ENCODE measurements around the gene TMEM94.

The TMEM94 gene

DNA sequence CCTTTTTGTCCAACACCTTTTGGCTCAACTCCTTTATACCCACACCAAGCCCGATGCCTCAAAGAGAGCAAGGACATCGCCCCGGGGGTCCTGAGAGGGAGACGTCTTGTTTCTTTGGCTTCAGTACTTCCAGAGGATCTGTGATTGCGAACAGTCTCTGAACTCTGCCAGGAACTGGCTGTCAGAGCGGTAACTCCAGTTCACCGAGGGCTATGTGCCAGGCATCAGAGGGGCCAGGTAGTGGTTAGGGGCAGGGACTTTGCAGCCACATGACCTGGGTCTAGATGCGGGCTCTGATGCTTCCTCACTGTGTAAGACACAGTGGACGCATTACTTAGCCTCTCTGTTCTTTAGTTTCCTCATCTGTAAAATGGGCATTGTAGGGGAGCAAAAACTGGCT is 90.7 kb downstream of the TMEM94 start:
- Histone ChIP-seq H3K9ac (ENCODE audit: low read depth, low read length) (no peak overlapping the region), H3K9me3 (ENCODE audit: control insufficient read depth, insufficient read depth, low read length) (no peaks in the 10 kb centered on the region), H3K4me1 (ENCODE audit: control insufficient read depth, insufficient read depth, low read length) (peaks cover 14% of the 10 kb centered on the region), H3K27me3 (ENCODE audit: control insufficient read depth, insufficient read depth, low read length) (no peaks in the 10 kb centered on the region), H3K36me3 (ENCODE audit: control insufficient read depth, insufficient read depth, low read length) (peaks cover 2% of the 10 kb centered on the region), H3K4me3 (ENCODE audit: low read depth, low read length) (no peak overlapping the region)

DNA sequence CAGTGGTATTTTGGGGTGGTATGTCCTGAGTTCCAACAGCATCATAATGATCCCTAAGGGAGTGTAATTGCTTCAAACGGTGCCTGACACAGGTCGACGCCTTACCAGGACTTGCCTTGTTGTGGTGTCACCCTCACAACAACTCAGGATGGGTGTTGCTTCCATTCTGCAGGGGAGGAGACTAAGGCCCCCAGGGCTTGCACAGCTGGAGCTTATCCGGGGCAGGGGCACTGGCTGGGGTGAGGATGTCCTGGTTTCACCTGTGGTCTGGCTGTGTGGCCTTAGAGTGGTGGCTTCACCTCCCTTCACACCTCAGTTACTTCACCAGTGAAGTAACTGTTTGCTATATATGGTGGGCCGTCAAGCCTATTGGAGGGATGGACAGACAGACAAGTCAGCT is 92.4 kb downstream of the TMEM94 start:
- Histone ChIP-seq H3K9me3 (ENCODE audit: control insufficient read depth, insufficient read depth, low read length) (no peaks in the 10 kb centered on the region), H3K9ac (ENCODE audit: low read depth, low read length) (no peak overlapping the region), H3K27me3 (ENCODE audit: control insufficient read depth, insufficient read depth, low read length) (no peaks in the 10 kb centered on the region), H3K4me3 (ENCODE audit: low read depth, low read length) (peak overlapping the region; percentile 43), H3K36me3 (ENCODE audit: control insufficient read depth, insufficient read depth, low read length) (peaks cover 2% of the 10 kb centered on the region), H3K4me1 (ENCODE audit: control insufficient read depth, insufficient read depth, low read length) (peaks cover 14% of the 10 kb centered on the region)
